ENCODE measurements around the gene G3BP1.

GRCh38 chr5:151820903-151821302, 49.1 kb downstream of the G3BP1 start:
- TF ChIP-seq POLR2A (IDR thresholded peaks at IDR 0.05) (no peak), CTCF (IDR thresholded peaks at IDR 0.05) (no peak)

All from Peyer's patch (tissue), 4 donors.